ENCODE measurements around the gene ASPG.

Gene ASPG

GRCh38 chr14:104093366-104094055 lies 8.0 kb downstream of the ASPG start:
- no peak for DNase-seq (ENCODE audit: low spot score)

- no peak for DNase-seq (ENCODE audit: low spot score)
Measured at GRCh38 chr14:104094056-104094708, 8.7 kb downstream of the ASPG start.

GRCh38 chr14:104094709-104095425 lies 9.4 kb downstream of the ASPG start:
- peak; percentile 25 for DNase-seq (ENCODE audit: low spot score)

- DNase-seq (ENCODE audit: low spot score): no peak
Measured at GRCh38 chr14:104095426-104096310, 10.2 kb downstream of the ASPG start.

GRCh38 chr14:104096318-104096717 lies 10.8 kb downstream of the ASPG start:
- no peak for DNase-seq (ENCODE audit: low spot score)

- no peak for DNase-seq (ENCODE audit: low spot score)
Measured at GRCh38 chr14:104096751-104097700, 11.5 kb downstream of the ASPG start.

GRCh38 chr14:104098272-104099095 lies 13.0 kb downstream of the ASPG start:
- no peak for DNase-seq (ENCODE audit: low spot score)

GRCh38 chr14:104099096-104100041 lies 13.9 kb downstream of the ASPG start:
- DNase-seq (ENCODE audit: low spot score): no peak

GRCh38 chr14:104100171-104101085 lies 14.9 kb downstream of the ASPG start:
- DNase-seq (ENCODE audit: low spot score): no peak

- no peak for DNase-seq (ENCODE audit: low spot score)
Measured at GRCh38 chr14:104101086-104101621, 15.7 kb downstream of the ASPG start.

GRCh38 chr14:104101651-104102281 lies 16.3 kb downstream of the ASPG start:
- DNase-seq (ENCODE audit: low spot score): no peak

GRCh38 chr14:104102282-104102914 lies 16.9 kb downstream of the ASPG start:
- no peak for DNase-seq (ENCODE audit: low spot score)

GRCh38 chr14:104103061-104103445 lies 17.6 kb downstream of the ASPG start:
- no peak for DNase-seq (ENCODE audit: low spot score)

- no peak for DNase-seq (ENCODE audit: low spot score)
Measured at GRCh38 chr14:104103446-104104075, 18.1 kb downstream of the ASPG start.

- DNase-seq (ENCODE audit: low spot score): no peak
Measured at GRCh38 chr14:104104076-104104901, 18.8 kb downstream of the ASPG start.

Data from RKO (cell line).